Spleen (tissue), 11 donors: Measurements from ENCODE around the gene EIF3F. TPM values are rescaled to one million over a fixed set of nuclear protein-coding genes. Genes with fewer than 3 reads are reported as not detected.

ENCODE experiments used
- DNase-seq: peaks from one replicate; pipeline ENCODE4 v3.0.0-alpha.2; 2020
- H3K27ac ChIP-seq, 8 donors: fragments of 200-600 bp; sonication (generic) in 7 of 8; 1 replicate in 4 of 8; 2 replicates in 4 of 8; pipeline versions ENCODE4 v1.5.0 to v1.8.0; 2016 to 2021; ENCODE audit warnings: inconsistent platforms in 4 of 8, mild to moderate bottlenecking in 4 of 8, moderate library complexity in 1 of 8
- H3K27me3 ChIP-seq, 7 donors: fragments of 200-600 bp; sonication (generic) in 6 of 7; replicated peaks in 1 of 7; 1 replicate in 4 of 7; 2 replicates in 3 of 7; pipeline versions ENCODE4 v1.5.0 to v1.8.0; 2016 to 2021; ENCODE audit warnings: inconsistent platforms in 3 of 7, mild to moderate bottlenecking in 1 of 7
- H3K36me3 ChIP-seq, 6 donors: fragments of 200-600 bp; sonication (generic) in 5 of 6; 1 replicate in 4 of 6; 2 replicates in 2 of 6; pipeline versions ENCODE4 v1.5.0 to v1.8.0; 2016 to 2021; ENCODE audit warnings: inconsistent platforms in 2 of 6
- H3K4me1 ChIP-seq, 6 donors: fragments of 200-600 bp; sonication (generic) in 5 of 6; 1 replicate in 3 of 6; 2 replicates in 3 of 6; pipeline versions ENCODE4 v1.5.0 to v1.8.0; 2016 to 2021; ENCODE audit warnings: inconsistent platforms in 3 of 6
- H3K4me3 ChIP-seq, 8 donors: fragments of 200-600 bp; sonication (generic) in 7 of 8; 1 replicate in 4 of 8; 2 replicates in 4 of 8; pipeline versions ENCODE4 v1.5.0 to v1.8.0; 2016 to 2021; ENCODE audit warnings: inconsistent platforms in 4 of 8, mild to moderate bottlenecking in 4 of 8, moderate library complexity in 2 of 8
- H3K9me3 ChIP-seq, 8 donors: fragments of 200-600 bp; sonication (generic) in 7 of 8; 1 replicate in 4 of 8; 2 replicates in 4 of 8; pipeline versions ENCODE4 v1.5.0 to v1.8.0; 2016 to 2021; ENCODE audit warnings: inconsistent platforms in 4 of 8
- POLR2A ChIP-seq, 3 donors: fragments of 450-650 bp; IDR thresholded peaks; one replicate each; pipeline ENCODE4 v1.5.1; 2017; ENCODE audit warnings: antibody characterized with exemption in 3 of 3, mild to moderate bottlenecking in 1 of 3
- POLR2AphosphoS5 ChIP-seq, 3 donors: sonication (generic); formaldehyde crosslinking; IDR thresholded peaks; one replicate each; pipeline ENCODE4 v1.5.1; 2017; ENCODE audit warnings: antibody characterized with exemption in 3 of 3
- WGBS, 5 donors: extraction: QIAGEN DNeasy Blood & Tissue Kit in 3 of 5; methylation state at CpG; one replicate each; pipeline versions ENCODE4 v1.1.5 to v1.1.7; 2013 to 2018; 5-methylcytosine and 5-hydroxymethylcytosine counted together
- intact Hi-C: fragments of 100-400 bp; cut with DNase I; formaldehyde crosslinking; loops from one replicate; pipeline ENCODE4 v1.15.0; 2023; ENCODE audit warnings: low total_unique reads
- polyA plus RNA-seq, 3 donors: library from polyadenylated mRNA; stranded (reverse); fragments of 200-250 nt; gene quantifications; one replicate each; pipeline ENCODE4 v1.2.1, GENCODE V29; 2013
- total RNA-seq, 7 donors: library from RNA; depleted of rRNA in 3 of 7; stranded (reverse); fragments of >200 nt in 3 of 7; fragmentation: NEBNext Ultra II Directional in 4 of 7; extraction: Animal tissue kit (Norgen Biotek cat#: 25700) in 4 of 7; gene quantifications; one replicate each; pipeline versions ENCODE4 v1.1.0 to v1.2.1, GENCODE V29; 2016 to 2021
- TF ChIP-seq, protein P1 (sequence below), 11 experiments: fragments of 200-600 bp in 7 of 11; fragments of 450-650 bp in 4 of 11; sonication (generic) in 4 of 11; IDR thresholded peaks in 8 of 11; conservative IDR thresholded peaks in 3 of 11; 1 replicate in 7 of 11; 2 replicates in 4 of 11; pipeline versions ENCODE4 v1.4.0 to v1.8.0; 2016 to 2021; ENCODE audit warnings: antibody characterized with exemption in 11 of 11, inconsistent platforms in 4 of 11, mild to moderate bottlenecking in 1 of 11
- donor health status: healthy with polysubstance abuse.
- donor health status: DM: no; HTN: no; CAD: no; lungs with moderate emphysema.
- donor health status: DM: no; HTN: no; CAD: no.
- donor health status: Bipolar disorder and iron deficiency.
- donor health status: healthy.
- donor health status: DM: no; HTN: no; CAD: no.
- donor health status: DM: yes; HTN: yes; CAD: no.

The EIF3F gene
- total and polyA plus RNA-seq, 10 donors: 189 to 437 (median 216) TPM

DNA sequence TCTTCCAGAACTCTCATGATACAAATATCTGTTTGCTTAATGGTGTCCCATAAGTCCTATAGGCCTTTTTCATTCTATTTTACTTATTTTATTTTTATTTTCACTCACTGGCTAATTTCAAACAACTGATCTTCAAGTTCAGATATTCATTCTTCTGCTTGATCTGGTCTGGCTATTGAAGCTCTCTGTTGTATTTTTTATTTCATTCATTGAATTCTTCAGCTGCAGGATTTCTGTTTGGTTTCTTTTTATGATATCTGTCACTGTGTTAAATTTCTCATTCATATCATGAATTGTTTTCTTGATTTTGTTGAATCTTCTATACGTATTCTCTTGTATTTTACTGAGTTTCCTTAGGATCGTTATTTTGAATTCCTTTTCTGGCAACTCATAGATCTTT lies 43.0 kb upstream of the EIF3F start:
- Histone ChIP-seq H3K27me3 (peaks cover 0 to 13% (median 0%) of the 10 kb centered on the region in 7 donors), H3K36me3 (no peaks in the 10 kb centered on the region), H3K4me3 (no peak overlapping the region), H3K27ac (no peak overlapping the region), H3K4me1 (no peaks in the 10 kb centered on the region), H3K9me3 (peaks cover 4 to 47% (median 34%) of the 10 kb centered on the region in 8 donors)
- TF ChIP-seq, protein P1, sequence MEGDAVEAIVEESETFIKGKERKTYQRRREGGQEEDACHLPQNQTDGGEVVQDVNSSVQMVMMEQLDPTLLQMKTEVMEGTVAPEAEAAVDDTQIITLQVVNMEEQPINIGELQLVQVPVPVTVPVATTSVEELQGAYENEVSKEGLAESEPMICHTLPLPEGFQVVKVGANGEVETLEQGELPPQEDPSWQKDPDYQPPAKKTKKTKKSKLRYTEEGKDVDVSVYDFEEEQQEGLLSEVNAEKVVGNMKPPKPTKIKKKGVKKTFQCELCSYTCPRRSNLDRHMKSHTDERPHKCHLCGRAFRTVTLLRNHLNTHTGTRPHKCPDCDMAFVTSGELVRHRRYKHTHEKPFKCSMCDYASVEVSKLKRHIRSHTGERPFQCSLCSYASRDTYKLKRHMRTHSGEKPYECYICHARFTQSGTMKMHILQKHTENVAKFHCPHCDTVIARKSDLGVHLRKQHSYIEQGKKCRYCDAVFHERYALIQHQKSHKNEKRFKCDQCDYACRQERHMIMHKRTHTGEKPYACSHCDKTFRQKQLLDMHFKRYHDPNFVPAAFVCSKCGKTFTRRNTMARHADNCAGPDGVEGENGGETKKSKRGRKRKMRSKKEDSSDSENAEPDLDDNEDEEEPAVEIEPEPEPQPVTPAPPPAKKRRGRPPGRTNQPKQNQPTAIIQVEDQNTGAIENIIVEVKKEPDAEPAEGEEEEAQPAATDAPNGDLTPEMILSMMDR (IDR thresholded peaks at IDR 0.05 in 8 of 11, conservative IDR thresholded peaks at IDR 0.05 in 3 of 11): no peak
- no peak for TF ChIP-seq POLR2A (IDR thresholded peaks at IDR 0.05)
- no peak for TF ChIP-seq POLR2AphosphoS5 (IDR thresholded peaks at IDR 0.05)
- intact Hi-C loops: no loop called here
- no peak for DNase-seq
- 79 to 96% (median 88%) methylated on average over 2 of the region's 2 CpGs for WGBS, 5 donors

DNA sequence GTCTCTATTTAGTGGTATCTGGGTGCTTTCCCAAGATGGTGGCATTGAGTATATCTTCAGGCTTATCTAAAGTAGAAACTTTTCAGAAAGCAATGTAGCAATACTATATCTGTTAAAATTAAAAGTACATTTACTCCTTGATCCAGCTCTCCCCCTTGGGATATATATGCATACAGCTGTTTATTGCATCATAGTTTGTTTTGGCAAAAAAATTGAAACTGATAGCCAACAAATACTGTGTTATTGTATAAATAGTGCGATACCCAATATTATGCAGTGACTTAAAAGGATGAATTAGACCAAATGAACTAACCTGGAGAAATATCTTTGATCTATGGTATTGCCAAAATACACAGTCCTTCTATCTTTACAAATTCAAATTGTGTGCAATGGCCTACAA lies 37.2 kb upstream of the EIF3F start:
- no peaks in the 10 kb centered on the region for H3K4me1 ChIP-seq
- intact Hi-C loops: no loop called here
- no peak overlapping the region for H3K27ac ChIP-seq
- H3K4me3 ChIP-seq: no peak overlapping the region
- H3K9me3 ChIP-seq: peaks cover 0 to 14% (median 7%) of the 10 kb centered on the region in 8 donors
- 85 to 97% (median 87%) methylated on average over 1 of the region's 1 CpG for WGBS, 5 donors
- H3K36me3 ChIP-seq: no peaks in the 10 kb centered on the region
- H3K27me3 ChIP-seq: peaks cover 0 to 13% (median 0%) of the 10 kb centered on the region in 7 donors
- no peak for TF ChIP-seq POLR2A (IDR thresholded peaks at IDR 0.05)
- no peak for TF ChIP-seq POLR2AphosphoS5 (IDR thresholded peaks at IDR 0.05)
- TF ChIP-seq, protein P1 (IDR thresholded peaks at IDR 0.05 in 8 of 11, conservative IDR thresholded peaks at IDR 0.05 in 3 of 11): no peak
- no peak for DNase-seq

DNA sequence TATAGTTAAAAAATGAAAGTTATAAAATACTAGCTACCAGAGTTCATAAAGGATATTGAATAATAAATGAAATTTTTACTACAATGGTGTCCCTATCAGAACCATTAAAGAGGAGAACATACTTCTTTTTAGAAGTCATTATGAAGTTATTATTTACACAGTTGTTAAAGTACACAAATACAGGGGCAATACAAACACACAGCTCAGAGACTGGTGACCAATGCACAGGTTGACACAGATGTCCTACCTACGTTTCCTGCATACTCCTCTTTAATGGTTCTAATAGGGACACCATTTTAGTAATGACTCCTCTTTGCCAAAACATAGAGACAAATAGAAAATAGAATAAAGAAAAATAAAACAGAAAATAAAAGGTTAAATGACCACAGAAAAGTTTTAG lies 31.9 kb upstream of the EIF3F start:
- Histone ChIP-seq H3K36me3 (no peaks in the 10 kb centered on the region), H3K9me3 (peaks cover 0 to 5% (median 0%) of the 10 kb centered on the region in 8 donors), H3K27ac (no peak overlapping the region), H3K4me3 (no peak overlapping the region), H3K27me3 (peaks cover 0 to 10% (median 0%) of the 10 kb centered on the region in 7 donors), H3K4me1 (no peaks in the 10 kb centered on the region)
- WGBS, 5 donors: 66 to 81% (median 71%) methylated on average over 1 of the region's 1 CpG
- TF ChIP-seq POLR2A (IDR thresholded peaks at IDR 0.05) (no peak), POLR2AphosphoS5 (IDR thresholded peaks at IDR 0.05) (no peak)
- TF ChIP-seq, protein P1 (IDR thresholded peaks at IDR 0.05 in 8 of 11, conservative IDR thresholded peaks at IDR 0.05 in 3 of 11): no peak
- DNase-seq: no peak
- intact Hi-C loops: no loop called here

DNA sequence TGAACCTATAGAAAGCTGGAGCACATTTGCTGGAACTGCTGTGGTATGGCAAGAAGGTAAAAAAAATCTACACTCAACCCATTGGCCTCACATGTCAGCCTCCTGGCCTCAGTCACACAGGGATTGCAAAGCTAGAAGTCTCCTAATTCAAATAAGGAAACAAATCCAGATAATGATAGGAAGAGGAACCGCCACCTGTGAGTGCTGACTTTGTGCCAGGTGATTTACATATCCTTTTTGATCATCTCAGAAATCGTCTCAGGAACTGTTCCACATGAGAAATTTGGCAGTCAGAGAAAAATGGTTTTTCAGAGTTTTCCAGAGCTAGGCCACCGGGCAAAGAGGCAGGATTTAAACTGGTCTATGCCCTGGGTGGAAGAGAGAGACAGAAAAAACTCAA lies 22.9 kb upstream of the EIF3F start:
- WGBS, 5 donors: 60 to 61% (median 61%) methylated on average over 3 of the region's 3 CpGs
- H3K4me1 ChIP-seq: no peaks in the 10 kb centered on the region
- H3K36me3 ChIP-seq: no peaks in the 10 kb centered on the region
- intact Hi-C loops: no loop called here
- DNase-seq: no peak
- no peak overlapping the region for H3K27ac ChIP-seq
- peaks cover 0 to 38% (median 0%) of the 10 kb centered on the region in 7 donors for H3K27me3 ChIP-seq
- H3K9me3 ChIP-seq: no peaks in the 10 kb centered on the region
- no peak overlapping the region for H3K4me3 ChIP-seq
- TF ChIP-seq, protein P1 (IDR thresholded peaks at IDR 0.05 in 8 of 11, conservative IDR thresholded peaks at IDR 0.05 in 3 of 11): no peak
- no peak for TF ChIP-seq POLR2AphosphoS5 (IDR thresholded peaks at IDR 0.05)
- TF ChIP-seq POLR2A (IDR thresholded peaks at IDR 0.05): no peak
